Effector CD8-positive, alpha-beta T cell (primary cell): ENCODE measurements around the gene NME4.
"Not testable (repeated sequence)": the region's sequence is repeated elsewhere in the genome, so short reads cannot be mapped to it uniquely, and the experiment has no call there.

Experiments used
- DNase-seq: peaks from one replicate; lab custom pipeline; 2025; lab: John Stamatoyannopoulos, UW
- total RNA-seq, 4 experiments: gene quantifications; one replicate each; lab custom pipeline; 2026; lab: John Stamatoyannopoulos, UW

The NME4 gene
- total RNA-seq, result 10.1 to 20.3 (median 14.2) reads per million in 4 experiments

DNA sequence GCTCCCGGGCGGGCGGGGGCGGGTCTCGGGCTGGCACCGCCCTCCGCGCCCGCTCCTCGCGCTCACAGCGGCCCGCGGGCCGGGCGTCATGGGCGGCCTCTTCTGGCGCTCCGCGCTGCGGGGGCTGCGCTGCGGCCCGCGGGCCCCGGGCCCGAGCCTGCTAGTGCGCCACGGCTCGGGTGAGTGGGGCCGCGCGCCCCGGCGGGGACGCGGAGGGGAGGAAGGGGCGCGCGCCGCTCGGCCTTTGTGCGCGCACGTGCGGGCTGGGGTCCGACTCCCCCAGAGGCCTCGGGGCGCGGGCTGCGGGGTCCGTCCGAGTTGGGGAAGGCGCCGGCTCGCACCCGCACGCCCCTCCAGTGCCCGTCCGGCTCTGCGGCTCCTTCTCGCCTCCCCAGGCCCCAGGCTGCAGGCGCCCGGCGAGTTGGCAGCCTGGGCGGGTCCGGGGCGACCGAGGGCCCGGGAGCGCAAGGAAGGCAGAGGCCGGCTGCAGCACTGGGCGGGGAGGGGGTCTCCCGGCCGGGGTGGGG lies at the start of gene NME4:
TSS of gene NME4 (plus strand) at position 65 of the 527 bp plus-strand sequence. CDS start at position 89, 24 bp downstream.
- DNase-seq, result no peak

DNA sequence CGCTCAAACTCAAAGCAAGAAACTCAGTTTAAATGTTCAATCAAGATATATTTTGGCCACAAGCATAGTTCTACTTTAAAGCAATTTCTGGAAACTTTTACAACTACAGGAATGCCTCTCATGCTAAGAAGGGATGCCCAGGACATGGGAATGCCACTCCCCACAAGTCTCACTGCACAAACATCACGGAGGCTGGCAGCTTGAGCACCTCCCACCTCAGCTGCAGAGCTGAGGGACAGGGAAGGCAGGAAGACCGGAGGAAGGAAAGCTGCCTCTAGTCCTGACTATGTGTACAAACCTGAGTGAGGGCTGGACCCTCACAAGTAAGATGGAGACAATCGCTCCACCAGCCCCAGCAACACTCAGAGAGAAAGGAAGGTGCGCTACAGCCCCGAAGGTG lies 49.8 kb upstream of the NME4 start:
- DNase-seq, result no peak

DNA sequence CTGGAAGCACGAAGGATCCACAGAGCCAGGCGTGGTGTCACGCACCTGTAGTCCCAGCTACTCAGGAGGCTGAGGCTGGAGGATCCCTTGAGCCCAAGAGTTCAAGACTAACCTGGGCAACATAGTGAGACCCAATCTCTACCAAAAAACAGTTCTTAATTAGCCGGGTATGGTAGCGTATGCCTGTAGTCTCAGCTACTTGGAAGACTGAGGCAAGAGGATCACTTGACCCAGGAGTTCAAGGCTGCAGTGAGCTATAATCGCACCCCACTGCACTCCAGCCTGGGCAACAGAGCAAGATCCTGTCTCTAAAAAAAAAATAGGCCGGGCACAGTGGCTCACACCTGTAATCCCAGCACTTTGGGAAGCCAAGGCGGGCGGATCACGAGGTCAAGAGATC lies 48.5 kb upstream of the NME4 start:
- DNase-seq, result not testable (repeated sequence)

GRCh38 chr16:349211-349610 lies 47.8 kb upstream of the NME4 start:
- DNase-seq, result no peak

DNA sequence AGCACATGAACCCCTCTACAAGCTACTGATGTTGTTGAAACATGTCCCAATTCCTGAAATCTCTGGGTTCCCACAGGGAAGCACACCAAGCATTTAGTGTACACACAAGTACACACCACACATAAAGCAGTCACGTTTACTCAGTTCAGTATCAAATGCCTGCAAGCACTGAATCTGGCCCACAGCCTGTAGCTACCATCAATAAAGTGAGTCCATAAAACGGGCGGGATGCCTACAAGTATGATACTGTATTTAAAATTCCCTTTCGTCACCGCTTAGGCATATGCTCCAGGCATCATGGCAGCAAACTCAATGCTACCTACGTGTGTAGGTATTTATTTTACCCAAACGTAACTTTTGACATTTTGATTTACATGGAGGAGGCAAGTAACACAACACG lies 46.8 kb upstream of the NME4 start:
- DNase-seq, result no peak

DNA sequence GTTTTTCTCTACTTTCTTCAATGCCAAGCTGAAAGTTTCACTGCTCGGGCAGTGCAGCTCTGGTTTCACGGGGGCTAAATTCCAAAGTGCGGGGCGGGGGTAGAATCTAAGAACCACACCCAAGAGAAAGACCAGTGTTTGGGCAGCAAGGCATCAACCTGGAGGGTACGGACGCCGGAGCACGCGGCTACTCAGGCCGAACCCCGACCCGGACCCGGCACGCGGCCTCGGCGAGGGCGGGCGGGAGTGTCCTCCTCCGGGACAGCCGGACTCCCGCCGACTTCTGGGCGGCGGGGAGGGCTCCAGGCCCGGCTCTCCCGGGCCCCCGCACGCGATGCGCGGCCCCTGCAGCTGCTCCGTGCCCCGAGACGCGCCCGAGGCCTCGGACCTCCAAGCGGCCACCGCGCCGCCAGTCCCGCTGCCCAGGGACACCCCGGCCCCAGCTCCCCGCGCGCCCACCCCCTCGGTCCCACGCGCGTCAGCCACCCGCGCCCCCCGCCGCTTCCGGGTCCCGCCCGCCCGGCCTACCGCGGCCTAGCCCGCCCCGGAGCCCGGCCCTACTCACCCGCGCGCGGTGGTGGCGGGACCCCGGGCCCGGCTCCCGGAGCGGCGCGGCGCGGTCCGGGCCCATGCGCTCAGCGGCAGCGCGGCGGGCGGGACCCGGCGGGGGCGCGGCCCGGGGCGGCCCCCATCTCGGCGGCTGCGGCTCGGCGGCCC lies 45.0 kb upstream of the NME4 start:
- DNase-seq, result peak; percentile 22

GRCh38 chr16:352547-353403 lies 44.2 kb upstream of the NME4 start, which contains the start of gene AXIN1:
Gene AXIN1 (minus strand): TSS chr16:352723. CDS start chr16:347025, 5,698 bp downstream.
- DNase-seq, result peak; percentile 100

DNA sequence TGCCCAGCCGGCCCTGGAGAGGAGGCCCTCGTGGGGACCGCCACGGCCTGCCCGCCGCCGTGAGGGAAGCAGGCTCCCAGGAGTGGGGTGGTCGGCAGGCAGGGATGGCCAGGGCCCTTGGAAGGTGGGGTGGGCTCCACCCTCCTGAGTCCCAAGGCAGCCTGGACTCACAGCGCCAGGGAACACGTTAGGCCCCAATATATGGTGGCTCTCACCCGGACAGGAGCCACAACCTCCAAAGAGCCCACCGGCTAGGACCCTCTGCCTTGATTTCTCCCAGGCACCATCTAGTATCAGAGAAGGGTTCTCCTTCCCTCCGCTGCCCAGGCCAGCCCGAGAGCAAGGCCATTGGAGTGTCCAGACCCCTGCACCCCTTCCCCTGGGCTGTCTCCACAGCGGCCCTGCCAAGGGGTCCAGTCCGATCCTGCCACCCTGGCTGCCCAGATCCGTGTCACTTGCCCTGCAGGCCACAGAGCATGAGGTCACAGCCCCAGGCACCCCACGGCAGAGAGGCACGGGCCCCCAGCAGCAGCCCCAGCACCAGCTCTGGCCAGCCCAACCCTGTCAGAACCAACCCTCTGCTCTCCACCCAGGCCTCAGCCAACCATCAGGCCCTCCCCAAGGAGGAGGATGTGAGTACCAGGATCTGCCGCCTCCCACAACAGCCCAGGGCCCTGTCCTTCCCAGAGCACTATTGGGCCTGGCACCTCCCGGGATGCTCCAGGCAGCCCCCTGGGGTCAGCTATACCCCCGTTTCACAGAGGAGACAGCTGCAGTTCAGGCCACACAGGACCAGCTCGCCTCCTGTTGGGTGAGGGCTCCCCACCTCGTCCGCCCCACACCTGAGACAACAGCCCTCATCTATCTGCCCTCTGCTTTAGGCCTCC lies 43.4 kb upstream of the NME4 start:
- peak; percentile 41 for DNase-seq

- no peak for DNase-seq
These were observed 42.6 kb upstream of the NME4 start for GRCh38 chr16:354291-354881.

GRCh38 chr16:354971-355461 lies 42.0 kb upstream of the NME4 start:
- DNase-seq, result peak; percentile 24

- DNase-seq, result no peak
These were observed 40.3 kb upstream of the NME4 start for GRCh38 chr16:356741-357140.

GRCh38 chr16:359067-359763 lies 37.8 kb upstream of the NME4 start:
- DNase-seq, result no peak

- DNase-seq, result no peak
These were observed 36.9 kb upstream of the NME4 start for GRCh38 chr16:359871-360697.

GRCh38 chr16:360698-361336 lies 36.2 kb upstream of the NME4 start:
- no peak for DNase-seq

DNA sequence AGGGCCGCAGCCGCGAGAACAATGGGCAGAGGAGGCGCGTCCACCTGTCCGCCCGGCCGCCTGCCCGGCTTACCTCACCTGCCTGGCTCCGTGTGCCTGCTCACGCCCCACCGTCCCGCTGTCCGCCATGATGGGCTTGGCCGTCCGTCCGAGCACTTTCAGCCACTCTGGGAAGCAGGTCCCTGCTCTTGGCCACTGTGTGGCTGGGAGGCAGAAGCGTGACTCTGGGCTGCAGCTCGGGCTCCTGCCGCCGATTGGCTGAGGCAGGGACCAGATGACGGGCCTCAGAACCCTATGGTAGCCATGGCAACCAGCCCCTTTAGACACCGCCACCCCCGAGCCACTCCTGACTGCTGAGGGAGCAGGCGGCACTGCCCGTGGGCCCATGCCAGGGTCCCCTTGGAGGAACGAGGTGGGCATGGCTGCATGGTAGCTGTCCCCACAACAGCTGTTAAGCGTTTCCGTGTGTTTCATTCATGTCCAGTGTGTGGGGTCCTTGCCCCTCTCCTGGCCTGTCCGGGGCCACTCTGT lies 35.6 kb upstream of the NME4 start:
- DNase-seq, result no peak

- DNase-seq, result peak; percentile 27
These were observed 34.9 kb upstream of the NME4 start for GRCh38 chr16:361872-362701.

DNA sequence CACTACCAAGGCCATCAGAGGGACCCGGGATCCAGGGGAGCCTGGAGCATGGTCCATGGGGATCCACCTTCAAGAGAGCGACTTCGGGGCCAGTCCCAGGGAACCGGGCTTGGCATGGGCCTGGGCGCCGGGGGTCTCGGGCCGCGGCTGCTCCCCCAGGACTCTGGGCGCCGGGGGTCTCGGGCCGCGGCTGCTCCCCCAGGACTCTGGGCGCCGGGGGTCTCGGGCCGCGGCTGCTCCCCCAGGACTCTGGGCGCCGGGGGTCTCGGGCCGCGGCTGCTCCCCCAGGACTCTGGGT lies 34.3 kb upstream of the NME4 start:
- DNase-seq, result not testable (repeated sequence)
